Activated CD4-positive, alpha-beta T cell treated with anti-CD3 and anti-CD28 coated beads, Interleukin-2, amount 50 U/mL, for 48 hours (primary cell): ENCODE results near the gene CELA3A.
"Not testable (repeated sequence)": the region's sequence is repeated elsewhere in the genome, so short reads cannot be mapped to it uniquely, and the experiment has no call there.

Source experiments
- DNase-seq, 2 experiments: peaks; one replicate each; pipeline ENCODE4 v3.0.0-alpha.2; 2020

The CELA3A gene

GRCh38 chr1:22001409-22001808 lies at the start of gene CELA3A:
Gene CELA3A (plus strand): TSS chr1:22001657. CDS start chr1:22001675, 18 bp downstream.
- no peak for DNase-seq

- no peak for DNase-seq
These were observed 48.5 kb upstream of the CELA3A start for GRCh38 chr1:21952786-21953520.

- DNase-seq, result no peak
These were observed 46.4 kb upstream of the CELA3A start for GRCh38 chr1:21955058-21955457.

- DNase-seq, result no peak
These were observed 45.8 kb upstream of the CELA3A start for GRCh38 chr1:21955501-21956281.

- DNase-seq, result peak; percentile 34 to 47
These were observed 44.5 kb upstream of the CELA3A start for GRCh38 chr1:21956720-21957552.

GRCh38 chr1:21961337-21961736 lies 40.1 kb upstream of the CELA3A start:
- DNase-seq, result no peak

GRCh38 chr1:21961799-21962198 lies 39.7 kb upstream of the CELA3A start:
- no peak for DNase-seq

GRCh38 chr1:21963477-21964217 lies 37.8 kb upstream of the CELA3A start:
- peak; percentile 88 to 90 for DNase-seq

GRCh38 chr1:21966247-21967000 lies 35.0 kb upstream of the CELA3A start:
- DNase-seq, result no peak

GRCh38 chr1:21967216-21967615 lies 34.2 kb upstream of the CELA3A start:
- DNase-seq, result not testable (repeated sequence)

- not testable (repeated sequence) for DNase-seq
These were observed 32.4 kb upstream of the CELA3A start for GRCh38 chr1:21969066-21969465.

- DNase-seq, result not testable (repeated sequence)
These were observed 30.9 kb upstream of the CELA3A start for GRCh38 chr1:21970523-21970922.

- not testable (repeated sequence) for DNase-seq
These were observed 28.4 kb upstream of the CELA3A start for GRCh38 chr1:21972973-21973441.

- not testable (repeated sequence) for DNase-seq
These were observed 27.5 kb upstream of the CELA3A start for GRCh38 chr1:21973948-21974347.

GRCh38 chr1:21974699-21975098 lies 26.8 kb upstream of the CELA3A start:
- not testable (repeated sequence) for DNase-seq

- DNase-seq, result not testable (repeated sequence)
These were observed 26.2 kb upstream of the CELA3A start for GRCh38 chr1:21975296-21975695.

- not testable (repeated sequence) for DNase-seq
These were observed 24.7 kb upstream of the CELA3A start, which contains the start of gene CELA3B for GRCh38 chr1:21976703-21977239. Gene CELA3B (plus strand): TSS chr1:21977022. CDS start chr1:21977040, 18 bp downstream.

GRCh38 chr1:21978209-21978608 lies 23.2 kb upstream of the CELA3A start:
- not testable (repeated sequence) for DNase-seq

GRCh38 chr1:21980515-21981220 lies 20.8 kb upstream of the CELA3A start:
- DNase-seq, result peak in 1 of 2 experiments; percentile 19

GRCh38 chr1:21981253-21981652 lies 20.2 kb upstream of the CELA3A start:
- not testable (repeated sequence) for DNase-seq
